Measurements from ENCODE around the gene RASSF1. TPM values are rescaled to one million over a fixed set of nuclear protein-coding genes. Genes with fewer than 3 reads are reported as not detected.

Gene RASSF1
- total RNA-seq, 1 experiment from 2014 or later: 20.0 TPM

- Histone ChIP-seq H3K79me2 (ENCODE audit: low read length) (peaks cover 33% of the 10 kb centered on the region), H3K9me2 (replicated peaks; ENCODE audit: low read length) (no peaks in the 10 kb centered on the region), H3K27me3 (ENCODE audit: low read length) (no peaks in the 10 kb centered on the region), H3K4me3 (ENCODE audit: low read length) (no peak overlapping the region), H3K36me3 (ENCODE audit: low read depth, low read length) (peaks cover under 1% of the 10 kb centered on the region; the same call in 1 of the 2 replicates), H3K27ac (ENCODE audit: low read length) (no peak overlapping the region), H3K9ac (ENCODE audit: low read length) (no peak overlapping the region), H3F3A (ENCODE audit: low read length, unreplicated experiment) (no peaks in the 10 kb centered on the region), H4K20me1 (ENCODE audit: low read length) (no peaks in the 10 kb centered on the region), H3K9me3 (ENCODE audit: low read length) (no peaks in the 10 kb centered on the region), H2AFZ (ENCODE audit: low read length) (no peak overlapping the region), H3K4me2 (ENCODE audit: low read length) (no peak overlapping the region), H3K4me1 (ENCODE audit: insufficient read depth, low read length) (peaks cover 21% of the 10 kb centered on the region)
- TF ChIP-seq EZH2 (IDR thresholded peaks at IDR 0.05; ENCODE audit: low read length, unreplicated experiment) (no peak), EZH2phosphoT487 (IDR thresholded peaks at IDR 0.05; ENCODE audit: borderline replicate concordance, low read length) (no peak), CTCF (conservative IDR thresholded peaks at IDR 0.05; ENCODE audit: low read depth, low read length) (peak; percentile 96)
- no TSS peak for BruUV-seq (replicated peaks)
- peak; percentile 25 for ATAC-seq
- POLR2A ChIA-PET (ENCODE audit: unreplicated experiment): interaction anchor here (0.6 kb wide), 2 partner anchors 11 to 89 kb away, joined by 5 to 6 read pairs; no protein-coding TSS in a partner anchor
- CTCF ChIA-PET: interaction anchor here (0.6 to 1.4 kb wide), 7 partner anchors 13 to 1673 kb away, joined by 3 to 7 read pairs (median 4); partner anchors contain the start of genes HYAL1, HYAL3, IFRD2 and NAA80
- intact Hi-C loops (cut with micrococcal nuclease): loop anchor here (1.0 to 5.0 kb wide), 2 partner anchors 50 to 127 kb away; no protein-coding TSS in a partner anchor
- peak; percentile 80 for DNase-seq
Observed at GRCh38 chr3:50324351-50325112, 16.1 kb downstream of the RASSF1 start.

GRCh38 chr3:50323614-50324199 is 16.9 kb downstream of the RASSF1 start:
- ChIA-PET POLR2A (ENCODE audit: unreplicated experiment) (interaction anchor here (0.6 kb wide), 1 partner anchor 10 kb away, joined by 6 read pairs; no protein-coding TSS in a partner anchor), CTCF (interaction anchor here (0.6 to 1.4 kb wide), 4 partner anchors 21 to 64 kb away, joined by 3 to 7 read pairs (median 4); partner anchors contain the start of genes HYAL1, HYAL3 and NAA80)
- H3K27ac ChIP-seq (ENCODE audit: low read length): no peak overlapping the region
- ATAC-seq (no peak), DNase-seq (no peak)
- no peaks in the 10 kb centered on the region for H3K9me3 ChIP-seq (ENCODE audit: low read length)
- H3K9ac ChIP-seq (ENCODE audit: low read length): no peak overlapping the region
- BruUV-seq (replicated peaks): no TSS peak
- no peaks in the 10 kb centered on the region for H3K9me2 ChIP-seq (replicated peaks; ENCODE audit: low read length)
- TF ChIP-seq EZH2phosphoT487 (IDR thresholded peaks at IDR 0.05; ENCODE audit: borderline replicate concordance, low read length): no peak
- TF ChIP-seq CTCF (conservative IDR thresholded peaks at IDR 0.05; ENCODE audit: low read depth, low read length): no peak
- TF ChIP-seq EZH2 (IDR thresholded peaks at IDR 0.05; ENCODE audit: low read length, unreplicated experiment): no peak
- H3K27me3 ChIP-seq (ENCODE audit: low read length): no peaks in the 10 kb centered on the region
- H3K4me3 ChIP-seq (ENCODE audit: low read length): no peak overlapping the region
- H3K4me2 ChIP-seq (ENCODE audit: low read length): no peak overlapping the region
- H2AFZ ChIP-seq (ENCODE audit: low read length): no peak overlapping the region
- peaks cover 6% of the 10 kb centered on the region for H3K36me3 ChIP-seq (ENCODE audit: low read depth, low read length)
- no peaks in the 10 kb centered on the region for H3F3A ChIP-seq (ENCODE audit: low read length, unreplicated experiment)
- peaks cover 42% of the 10 kb centered on the region for H3K79me2 ChIP-seq (ENCODE audit: low read length)
- H4K20me1 ChIP-seq (ENCODE audit: low read length): no peaks in the 10 kb centered on the region
- H3K4me1 ChIP-seq (ENCODE audit: insufficient read depth, low read length): peaks cover 29% of the 10 kb centered on the region
- intact Hi-C loops (cut with micrococcal nuclease): loop anchor here (1.0 to 5.0 kb wide), 2 partner anchors 49 to 126 kb away; no protein-coding TSS in a partner anchor

All from PC-3 (cell line).